MCF 10A (cell line): Measurements from ENCODE around the gene COPA. TPM values are rescaled to one million over a fixed set of nuclear protein-coding genes. Genes with fewer than 3 reads are reported as not detected.

Experiments used
- BruUV-seq: library from RNA; stranded (reverse); fragments of 400-500 nt; replicated peaks from 2 replicates; lab custom pipeline; 2021; lab: Mats Ljungman, UMichigan
- CTCF ChIA-PET: fragments of 300-600 bp; sonication (Branson Sonifier 250); formaldehyde crosslinking; extraction: SDS; loops from one replicate; lab custom pipeline; 2021; ENCODE audit warnings: antibody characterized with exemption, inconsistent platforms; lab: Yijun Ruan, JAX
- POLR2A ChIA-PET: fragments of 300-600, 350-650 bp; sonication (Branson Sonifier 250); formaldehyde crosslinking; extraction: SDS; loops from one replicate; lab custom pipeline; 2020; ENCODE audit warnings: antibody characterized with exemption, inconsistent platforms; lab: Yijun Ruan, JAX
- DNase-seq: peaks from one replicate; pipeline ENCODE4 v3.0.0-alpha.2; 2018; ENCODE audit not compliant: unreplicated experiment
- H3K27ac Mint-ChIP-seq: one replicate; pipeline ENCODE4 v1.8.0; 2022; ENCODE audit warnings: mild to moderate bottlenecking, low read depth, mixed read lengths; ENCODE audit not compliant: unreplicated experiment
- H3K27me3 Mint-ChIP-seq: one replicate; pipeline ENCODE4 v1.8.0; 2022; ENCODE audit warnings: mixed read lengths; ENCODE audit not compliant: insufficient read depth, unreplicated experiment
- H3K36me3 Mint-ChIP-seq: one replicate; pipeline ENCODE4 v1.8.0; 2022; ENCODE audit warnings: mild to moderate bottlenecking, moderate library complexity, mixed read lengths; ENCODE audit not compliant: insufficient read depth, unreplicated experiment
- H3K4me1 Mint-ChIP-seq: one replicate; pipeline ENCODE4 v1.8.0; 2022; ENCODE audit warnings: mixed read lengths; ENCODE audit not compliant: insufficient read depth, unreplicated experiment
- H3K4me3 Mint-ChIP-seq: one replicate; pipeline ENCODE4 v1.8.0; 2022; ENCODE audit warnings: mild to moderate bottlenecking, moderate library complexity, mixed read lengths; ENCODE audit not compliant: unreplicated experiment
- H3K9me3 Mint-ChIP-seq: one replicate; pipeline ENCODE4 v1.8.0; 2022; ENCODE audit warnings: mixed read lengths; ENCODE audit not compliant: unreplicated experiment
- intact Hi-C: fragments of 100-400 bp; cut with micrococcal nuclease; formaldehyde crosslinking; loops from 2 replicates; pipeline ENCODE4 v1.14.1; 2022
- total RNA-seq: library from RNA; stranded (reverse); gene quantifications from 2 replicates; pipeline ENCODE4 v1.2.3, GENCODE V29; 2022
- TF ChIP-seq, protein P1 (sequence below): fragments of 200-600 bp; IDR thresholded peaks from one replicate; pipeline ENCODE4 v1.8.0; 2022; ENCODE audit warnings: antibody characterized with exemption, mild to moderate bottlenecking; ENCODE audit not compliant: unreplicated experiment

The COPA gene
- total RNA-seq, 1 experiment from 2014 or later: 273 TPM

DNA sequence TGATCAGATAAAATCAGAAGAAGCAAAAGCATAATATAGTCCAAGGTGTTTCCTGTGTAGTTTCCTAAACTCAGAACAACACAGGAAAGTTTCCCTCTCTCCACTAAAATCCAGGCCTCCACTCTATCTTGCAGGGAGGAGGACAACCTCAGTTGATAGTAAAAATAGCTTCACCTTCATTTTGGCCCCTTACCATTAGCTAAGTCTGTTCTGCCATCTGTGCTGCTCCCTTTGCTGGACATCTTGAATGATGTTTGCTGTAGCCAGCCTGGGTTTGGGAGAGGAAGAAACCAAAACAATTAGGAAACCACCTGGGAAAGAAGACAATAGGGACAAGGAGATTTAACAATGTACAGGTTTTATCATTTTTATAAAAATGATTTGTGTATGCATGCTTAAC is 99.3 kb downstream of the COPA start:
- intact Hi-C loops: no loop called here
- DNase-seq: no peak
- POLR2A ChIA-PET: interaction anchor here (0.6 to 9.6 kb wide), 7 partner anchors 9 to 52 kb away, joined by 3 to 51 read pairs (median 5); partner anchors contain the start of gene DCAF8
- TF ChIP-seq, protein P1, sequence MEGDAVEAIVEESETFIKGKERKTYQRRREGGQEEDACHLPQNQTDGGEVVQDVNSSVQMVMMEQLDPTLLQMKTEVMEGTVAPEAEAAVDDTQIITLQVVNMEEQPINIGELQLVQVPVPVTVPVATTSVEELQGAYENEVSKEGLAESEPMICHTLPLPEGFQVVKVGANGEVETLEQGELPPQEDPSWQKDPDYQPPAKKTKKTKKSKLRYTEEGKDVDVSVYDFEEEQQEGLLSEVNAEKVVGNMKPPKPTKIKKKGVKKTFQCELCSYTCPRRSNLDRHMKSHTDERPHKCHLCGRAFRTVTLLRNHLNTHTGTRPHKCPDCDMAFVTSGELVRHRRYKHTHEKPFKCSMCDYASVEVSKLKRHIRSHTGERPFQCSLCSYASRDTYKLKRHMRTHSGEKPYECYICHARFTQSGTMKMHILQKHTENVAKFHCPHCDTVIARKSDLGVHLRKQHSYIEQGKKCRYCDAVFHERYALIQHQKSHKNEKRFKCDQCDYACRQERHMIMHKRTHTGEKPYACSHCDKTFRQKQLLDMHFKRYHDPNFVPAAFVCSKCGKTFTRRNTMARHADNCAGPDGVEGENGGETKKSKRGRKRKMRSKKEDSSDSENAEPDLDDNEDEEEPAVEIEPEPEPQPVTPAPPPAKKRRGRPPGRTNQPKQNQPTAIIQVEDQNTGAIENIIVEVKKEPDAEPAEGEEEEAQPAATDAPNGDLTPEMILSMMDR: no peak
- peaks cover 7% of the 10 kb centered on the region for H3K4me1 Mint-ChIP-seq
- H3K27ac Mint-ChIP-seq: no peak overlapping the region
- H3K9me3 Mint-ChIP-seq: no peaks in the 10 kb centered on the region
- peaks cover 67% of the 10 kb centered on the region for H3K36me3 Mint-ChIP-seq
- H3K27me3 Mint-ChIP-seq: no peaks in the 10 kb centered on the region
- no TSS peak for BruUV-seq
- CTCF ChIA-PET: interaction anchor here (0.6 to 11.9 kb wide), 17 partner anchors 9 to 212 kb away, joined by 3 to 103 read pairs (median 10); partner anchors contain the start of genes CASQ1 and PIGM
- H3K4me3 Mint-ChIP-seq: no peak overlapping the region

DNA sequence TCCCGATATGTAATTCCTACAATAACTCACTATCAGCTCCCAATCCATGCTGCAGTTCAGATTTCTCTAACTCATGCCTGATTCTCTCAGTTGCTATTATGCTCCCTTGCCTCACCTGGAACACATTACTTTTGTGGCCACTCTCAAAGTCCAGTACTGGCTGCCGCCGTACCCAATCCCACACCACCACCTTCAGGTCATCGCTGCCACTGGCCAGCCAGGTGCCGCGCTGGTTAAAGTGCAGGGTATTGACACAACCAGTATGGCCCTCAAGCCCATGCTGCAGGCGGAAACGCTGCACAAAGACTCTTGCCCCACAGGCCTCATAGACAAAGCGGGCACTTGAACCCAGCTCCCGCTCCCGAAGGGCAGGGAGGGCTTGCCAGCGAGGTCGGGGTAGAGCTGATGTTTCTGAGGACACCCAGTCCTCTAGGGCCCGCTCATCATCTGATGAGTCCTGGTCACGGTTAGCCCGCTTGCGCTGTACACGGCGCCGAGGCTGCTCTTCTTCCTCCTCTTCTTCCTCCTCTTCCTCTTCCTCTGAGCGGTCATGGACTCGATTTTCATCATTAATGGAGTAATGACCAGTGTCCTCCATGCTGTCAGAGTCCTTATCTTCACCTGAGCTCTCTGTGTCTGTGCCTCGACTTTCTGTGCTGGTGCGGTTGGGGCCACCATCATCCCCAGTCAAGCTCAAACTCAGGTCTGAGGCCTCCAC is 103.3 kb downstream of the COPA start:
- no peak overlapping the region for H3K4me3 Mint-ChIP-seq
- TF ChIP-seq, protein P1: no peak
- peak overlapping the region; percentile 1 for H3K27ac Mint-ChIP-seq
- H3K4me1 Mint-ChIP-seq: peaks cover 6% of the 10 kb centered on the region
- no peaks in the 10 kb centered on the region for H3K9me3 Mint-ChIP-seq
- intact Hi-C loops: no loop called here
- H3K27me3 Mint-ChIP-seq: no peaks in the 10 kb centered on the region
- H3K36me3 Mint-ChIP-seq: peaks cover 95% of the 10 kb centered on the region
- TSS peak; percentile 50 for BruUV-seq
- POLR2A ChIA-PET: interaction anchor here (0.6 to 1.6 kb wide), 7 partner anchors 10 to 285 kb away, joined by 3 to 6 read pairs (median 5); partner anchors contain the start of gene PEX19
- CTCF ChIA-PET: interaction anchor here (0.6 to 11.9 kb wide), 15 partner anchors 8 to 369 kb away, joined by 3 to 103 read pairs (median 3); no protein-coding TSS in a partner anchor
- DNase-seq: no peak

Other genes starting within 250 kb of the COPA start
- gene IGSF8, start 244.6 kb downstream of the COPA start, total RNA-seq: 13.8 and 19.7 TPM in 2 replicates
- gene ATP1A2, start 227.5 kb downstream of the COPA start, total RNA-seq: 0.07 TPM in 1 of 2 replicates, not detected in the other
- not detected in 2 replicates for gene ATP1A4, start 191.6 kb downstream of the COPA start, total RNA-seq
- not detected in 2 replicates for gene CASQ1, start 152.7 kb downstream of the COPA start, total RNA-seq
- gene PEA15, start 137.9 kb downstream of the COPA start, total RNA-seq: 183 and 198 TPM in 2 replicates
- 181 and 208 TPM in 2 replicates for gene DCAF8, start 80.7 kb downstream of the COPA start, total RNA-seq
- gene PEX19, start 58.1 kb downstream of the COPA start, total RNA-seq: 61.2 and 73.2 TPM in 2 replicates
- 125 and 129 TPM in 2 replicates for gene NCSTN, start 133 bp upstream of the COPA start, total RNA-seq
- 0.12 and 0.20 TPM in 2 replicates for gene NHLH1, start 23.8 kb upstream of the COPA start, total RNA-seq
- 0.26 and 0.27 TPM in 2 replicates for gene VANGL2, start 57.3 kb upstream of the COPA start, total RNA-seq
- not detected in 2 replicates for gene SLAMF6, start 180.0 kb upstream of the COPA start, total RNA-seq
- not detected in 2 replicates for gene CD84, start 236.2 kb upstream of the COPA start, total RNA-seq